H1 (cell line): ENCODE data around the gene ZNF462. TPM values are rescaled to one million over a fixed set of nuclear protein-coding genes. Genes with fewer than 3 reads are reported as not detected.

ENCODE experiments used
- CTCF ChIA-PET: fragments of 300-600 bp; sonication (Branson Sonifier 250); formaldehyde crosslinking; loops from one replicate; lab custom pipeline; 2021; ENCODE audit not compliant: partially characterized antibody; lab: Charles Lee
- POLR2A ChIA-PET: fragments of 300-600 bp; sonication (Branson Sonifier 250); formaldehyde crosslinking; loops from one replicate; lab custom pipeline; 2021; ENCODE audit warnings: inconsistent platforms; ENCODE audit not compliant: partially characterized antibody; lab: Charles Lee
- DNase-seq, 2 experiments: peaks; one replicate each; pipeline versions ENCODE4 v3.0.0 to v3.0.0-alpha.2; 2010 to 2022; ENCODE audit warnings: low spot score in 2 of 2, low read depth in 1 of 2, mixed read lengths in 1 of 2
- FAIRE-seq: peaks from 2 replicates; lab custom pipeline; 2011; peaks lifted over from hg19 to GRCh38; lab: Jason Lieb, UNC
- H2AFZ ChIP-seq: 2 replicates; pipeline ENCODE4 v1.8.1; 2012; ENCODE audit warnings: low read length, inconsistent platforms
- H2AK5ac ChIP-seq: 2 replicates; pipeline ENCODE4 v1.6.1; 2013; ENCODE audit warnings: low read depth, low read length
- H2BK120ac ChIP-seq: replicated peaks from 2 replicates; pipeline ENCODE3; 2013; ENCODE audit warnings: low read depth, low read length, inconsistent platforms
- H2BK12ac ChIP-seq: 2 replicates; pipeline ENCODE4 v1.6.1; 2013; ENCODE audit warnings: low read depth, low read length
- H2BK15ac ChIP-seq: 2 replicates; pipeline ENCODE4 v1.6.1; 2013; ENCODE audit warnings: low read length
- H2BK20ac ChIP-seq: 2 replicates; pipeline ENCODE4 v1.6.1; 2013; ENCODE audit warnings: low read length
- H2BK5ac ChIP-seq: 2 replicates; pipeline ENCODE4 v1.6.1; 2013; ENCODE audit warnings: low read depth, low read length
- H3K14ac ChIP-seq: 2 replicates; pipeline ENCODE4 v1.6.1; 2013; ENCODE audit warnings: inconsistent platforms; ENCODE audit not compliant: insufficient read length
- H3K18ac ChIP-seq: 2 replicates; pipeline ENCODE4 v1.6.1; 2013; ENCODE audit warnings: low read length; ENCODE audit errors: extremely low read depth
- H3K23ac ChIP-seq: 2 replicates; pipeline ENCODE4 v1.6.1; 2013; ENCODE audit warnings: inconsistent platforms; ENCODE audit not compliant: insufficient read length
- H3K23me2 ChIP-seq: 2 replicates; pipeline ENCODE4 v1.6.1; 2013; ENCODE audit warnings: low read depth, low read length
- H3K27ac ChIP-seq: 2 replicates; pipeline ENCODE4 v1.6.1; 2011; ENCODE audit warnings: low read depth, low read length, inconsistent platforms
- H3K27me3 ChIP-seq, 4 experiments: replicated peaks in 1 of 4; 1 replicate in 1 of 4; 2 replicates in 3 of 4; pipeline versions ENCODE4 v1.6.1 to v1.8.1; 2011 to 2013; ENCODE audit warnings: low read length in 3 of 4, mild to moderate bottlenecking in 3 of 4, inconsistent platforms in 2 of 4, mixed read lengths in 2 of 4, moderate library complexity in 1 of 4; ENCODE audit not compliant: control insufficient read depth in 3 of 4, insufficient read depth in 3 of 4; ENCODE audit errors: extremely low read depth in 1 of 4
- H3K36me3 ChIP-seq, 4 experiments: 2 replicates each; pipeline versions ENCODE4 v1.6.1 to v1.8.1; 2011 to 2013; ENCODE audit warnings: mild to moderate bottlenecking in 4 of 4, low read length in 3 of 4, moderate library complexity in 2 of 4, control low read depth in 1 of 4, inconsistent platforms in 1 of 4; ENCODE audit not compliant: insufficient read depth in 4 of 4, control insufficient read depth in 2 of 4
- H3K4ac ChIP-seq: replicated peaks from 2 replicates; pipeline ENCODE3; 2013; ENCODE audit warnings: low read length, low read depth, mixed read lengths, inconsistent platforms; ENCODE audit not compliant: insufficient read length
- H3K4me1 ChIP-seq, 4 experiments: replicated peaks in 1 of 4; 1 replicate in 1 of 4; 2 replicates in 3 of 4; pipeline versions ENCODE4 v1.6.1 to v1.8.1; 2011 to 2013; ENCODE audit warnings: low read length in 3 of 4, inconsistent platforms in 2 of 4, mixed read lengths in 1 of 4; ENCODE audit not compliant: insufficient read depth in 4 of 4, control insufficient read depth in 3 of 4
- H3K4me2 ChIP-seq, 2 experiments: 2 replicates each; pipeline versions ENCODE4 v1.6.1 to v1.8.1; 2011 to 2013; ENCODE audit warnings: low read depth in 2 of 2, low read length in 2 of 2, control low read depth in 1 of 2, inconsistent platforms in 1 of 2, mild to moderate bottlenecking in 1 of 2; ENCODE audit not compliant: insufficient read depth in 1 of 2
- H3K4me3 ChIP-seq, 4 experiments: fragments of 200-600, 300-600 bp in 1 of 4; sonication (generic), shearing (Covaris generic), sonication (Bioruptor Twin) in 1 of 4; 2 replicates each; pipeline versions ENCODE4 v1.5.1 to v1.8.1; 2011 to 2016; ENCODE audit warnings: low read length in 4 of 4, low read depth in 3 of 4, control low read depth in 2 of 4, inconsistent platforms in 2 of 4, mild to moderate bottlenecking in 2 of 4, mixed read lengths in 1 of 4, moderate library complexity in 1 of 4; ENCODE audit not compliant: insufficient read depth in 2 of 4; ENCODE audit errors: extremely low read depth in 1 of 4
- H3K56ac ChIP-seq: replicated peaks from 2 replicates; pipeline ENCODE3; 2013; ENCODE audit warnings: low read depth, mild to moderate bottlenecking, mixed read lengths, low read length, inconsistent platforms; ENCODE audit not compliant: insufficient read length
- H3K79me1 ChIP-seq: 2 replicates; pipeline ENCODE4 v1.6.1; 2013; ENCODE audit warnings: low read depth, low read length, control low read depth
- H3K79me2 ChIP-seq, 2 experiments: 2 replicates each; pipeline versions ENCODE4 v1.6.1 to v1.8.1; 2012 to 2013; ENCODE audit warnings: low read length in 2 of 2, mild to moderate bottlenecking in 2 of 2, inconsistent platforms in 1 of 2; ENCODE audit not compliant: insufficient read depth in 2 of 2, control insufficient read depth in 1 of 2
- H3K9ac ChIP-seq, 4 experiments: replicated peaks in 1 of 4; 1 replicate in 1 of 4; 2 replicates in 3 of 4; pipeline versions ENCODE4 v1.6.1 to v1.8.1; 2011 to 2013; ENCODE audit warnings: low read depth in 3 of 4, low read length in 3 of 4, control low read depth in 2 of 4, mild to moderate bottlenecking in 2 of 4, moderate library complexity in 2 of 4, inconsistent platforms in 1 of 4; ENCODE audit errors: extremely low read depth in 1 of 4
- H3K9me3 ChIP-seq, 2 experiments: 2 replicates each; pipeline versions ENCODE4 v1.6.1 to v1.8.1; 2012 to 2013; ENCODE audit warnings: mild to moderate bottlenecking in 2 of 2, moderate library complexity in 2 of 2, control low read depth in 1 of 2, inconsistent platforms in 1 of 2, low read depth in 1 of 2, low read length in 1 of 2, mixed read lengths in 1 of 2; ENCODE audit not compliant: insufficient read depth in 2 of 2
- H4K20me1 ChIP-seq, 2 experiments: replicated peaks in 1 of 2; 2 replicates each; pipeline versions ENCODE3 to v1.8.1; 2011 to 2013; ENCODE audit warnings: inconsistent platforms in 2 of 2, low read length in 2 of 2, mild to moderate bottlenecking in 1 of 2; ENCODE audit not compliant: insufficient read depth in 2 of 2, control insufficient read depth in 1 of 2
- H4K5ac ChIP-seq: 2 replicates; pipeline ENCODE4 v1.6.1; 2013; ENCODE audit warnings: low read length, low read depth, mixed read lengths, inconsistent platforms; ENCODE audit not compliant: insufficient read length
- H4K8ac ChIP-seq: 2 replicates; pipeline ENCODE4 v1.8.0; 2013; ENCODE audit warnings: mild to moderate bottlenecking, moderate library complexity, low read length, inconsistent platforms; ENCODE audit not compliant: insufficient read depth; ENCODE audit errors: extremely low read depth
- H4K91ac ChIP-seq: replicated peaks from 2 replicates; pipeline ENCODE3; 2013; ENCODE audit warnings: low read length, mixed read lengths, inconsistent platforms; ENCODE audit not compliant: insufficient read length
- WGBS, 2 experiments: shearing (Covaris generic) in 1 of 2; methylation state at CpG; one replicate each; pipeline versions ENCODE4 v1.1.6 to v1.1.7; 2013 to 2015; ENCODE audit warnings: low lambda C conversion rate in 2 of 2, mixed read lengths in 2 of 2, inconsistent platforms in 1 of 2, low coverage in 1 of 2, missing lambda C conversion rate in 1 of 2; ENCODE audit not compliant: insufficient replicate concordance in 2 of 2, insufficient coverage in 1 of 2, insufficient read length in 1 of 2; ENCODE audit errors: extremely low coverage in 1 of 2, missing lambda C conversion rate in 1 of 2; 5-methylcytosine and 5-hydroxymethylcytosine counted together
- polyA plus RNA-seq, 7 experiments: library from polyadenylated mRNA; depleted of rRNA in 3 of 7; stranded (reverse) in 5 of 7; unstranded in 2 of 7; fragments of >200 nt in 5 of 7; fragments of 200-250 nt in 2 of 7; gene quantifications; 1 replicate in 5 of 7; 2 replicates in 1 of 7; 4 replicates in 1 of 7; pipeline versions ENCODE4 v1.2.1 to v1.2.3, GENCODE V29; 2011 to 2013; ENCODE audit warnings: missing spikeins in 2 of 7, mixed read lengths in 2 of 7
- total RNA-seq: library from RNA; stranded (reverse); fragmentation: NEBNext Ultra II Directional; extraction: Animal tissue kit (Norgen Biotek cat#: 25700); gene quantifications from 2 replicates; pipeline ENCODE4 v1.2.1, GENCODE V29; 2021

Gene ZNF462
- total and polyA plus RNA-seq, 2 of the 8 experiments (the other 6 are each of a cell fraction or from before 2014, with no cell fraction given), result 30.0 to 163 TPM

- H2BK20ac ChIP-seq, result no peak overlapping the region
- H2BK5ac ChIP-seq, result no peak overlapping the region
- H4K20me1 ChIP-seq, result no peaks in the 10 kb centered on the region
- ChIA-PET CTCF (interaction anchor here (1.2 kb wide), 1 partner anchor 9 kb away, joined by 3 read pairs; no protein-coding TSS in a partner anchor), POLR2A (no interaction called here)
- 98% methylated on average over 5 of the region's 5 CpGs; no CpG with 5 or more reads in 1 of the 2 experiments for WGBS, 2 experiments
- no peak overlapping the region for H3K27ac ChIP-seq
- no peaks in the 10 kb centered on the region for H3K9me3 ChIP-seq
- no peak overlapping the region for H3K18ac ChIP-seq
- H3K36me3 ChIP-seq, result no peaks in the 10 kb centered on the region
- H3K23ac ChIP-seq, result no peak overlapping the region
- H2BK120ac ChIP-seq, result no peak overlapping the region
- H3K79me1 ChIP-seq, result no peaks in the 10 kb centered on the region
- H3K9ac ChIP-seq, result no peak overlapping the region
- H4K91ac ChIP-seq, result no peak overlapping the region
- no peak overlapping the region for H3K14ac ChIP-seq
- no peaks in the 10 kb centered on the region for H3K23me2 ChIP-seq
- no peak overlapping the region for H3K56ac ChIP-seq
- no peak overlapping the region for H2AFZ ChIP-seq
- H4K5ac ChIP-seq, result no peak overlapping the region
- DNase-seq, result no peak
- no peak overlapping the region for H2AK5ac ChIP-seq
- no peak overlapping the region for H3K4me2 ChIP-seq
- H3K4me3 ChIP-seq, result no peak overlapping the region
- no peak for FAIRE-seq
- no peaks in the 10 kb centered on the region for H3K79me2 ChIP-seq
- no peaks in the 10 kb centered on the region for H3K4me1 ChIP-seq
- H3K4ac ChIP-seq, result no peak overlapping the region
- no peaks in the 10 kb centered on the region for H3K27me3 ChIP-seq
- no peak overlapping the region for H2BK15ac ChIP-seq
- H2BK12ac ChIP-seq, result no peak overlapping the region
- H4K8ac ChIP-seq, result no peak overlapping the region
Measured at GRCh38 chr9:106818034-106818433, 44.9 kb upstream of the ZNF462 start.
